ENCODE measurements around the gene GXYLT2. TPM values are rescaled to one million over a fixed set of nuclear protein-coding genes. Genes with fewer than 3 reads are reported as not detected.
A peak's percentile ranks its signal among the peaks of the same experiment; 100 is the strongest.
"Not testable (repeated sequence)": the region's sequence is repeated elsewhere in the genome, so short reads cannot be mapped to it uniquely, and the experiment has no call there.

Gene GXYLT2
- total RNA-seq, 1 experiment from 2014 or later: 4.8 TPM

DNA sequence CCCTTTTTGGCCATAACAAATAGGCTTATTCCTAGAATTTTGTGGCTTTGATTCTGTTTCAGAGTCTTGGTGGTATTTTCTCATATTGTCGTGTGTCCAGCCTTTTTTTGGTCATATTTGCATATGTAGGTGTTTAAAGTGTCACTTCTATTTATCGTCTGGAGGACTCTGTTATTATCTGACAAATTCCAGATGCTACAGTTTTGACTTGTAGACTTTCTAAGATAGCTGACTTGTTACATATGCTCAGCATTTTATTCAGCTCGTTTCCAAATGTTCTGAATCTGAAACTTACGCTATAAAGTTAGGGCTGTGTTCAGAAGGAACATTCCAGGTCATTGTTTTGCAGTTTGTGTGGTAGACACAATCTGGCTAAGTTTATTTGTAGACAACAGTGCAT lies 110.6 kb downstream of the GXYLT2 start:
- peaks cover 72% of the 10 kb centered on the region for H3K36me3 Mint-ChIP-seq (ENCODE audit: insufficient read depth, unreplicated experiment)

DNA sequence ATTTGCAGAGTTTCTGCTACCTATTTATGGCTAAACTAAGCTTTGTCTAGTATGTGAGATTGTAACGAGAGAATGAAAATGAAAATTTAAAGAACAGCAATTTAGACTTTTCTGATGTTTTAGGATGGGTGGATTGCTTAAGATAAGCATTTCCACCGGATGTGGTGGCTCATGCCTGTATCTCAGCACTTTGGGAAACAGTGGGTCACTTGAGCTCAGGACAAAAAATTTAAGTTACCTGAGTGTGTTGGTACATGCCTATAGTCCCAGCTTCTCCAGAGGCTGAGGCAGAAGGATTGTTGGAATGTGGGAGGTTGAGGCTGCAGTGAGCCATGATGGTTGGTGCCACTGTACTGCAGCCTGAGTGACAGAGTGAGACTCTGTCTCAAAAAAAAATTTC lies 112.1 kb downstream of the GXYLT2 start:
- peaks cover 29% of the 10 kb centered on the region for H3K4me1 ChIP-seq
- POLR2A ChIA-PET: interaction anchor here (0.7 kb wide), 1 partner anchor 22 kb away, joined by 3 read pairs; no protein-coding TSS in a partner anchor
- Mint-ChIP-seq H3K4me3 (ENCODE audit: unreplicated experiment) (peak overlapping the region; percentile 30), H3K4me1 (ENCODE audit: low read depth, unreplicated experiment) (peaks cover 20% of the 10 kb centered on the region), H3K27ac (ENCODE audit: unreplicated experiment) (no peak overlapping the region), H3K36me3 (ENCODE audit: insufficient read depth, unreplicated experiment) (peaks cover 87% of the 10 kb centered on the region), H3K9me3 (ENCODE audit: unreplicated experiment) (no peaks in the 10 kb centered on the region), H3K27me3 (ENCODE audit: insufficient read depth, unreplicated experiment) (no peaks in the 10 kb centered on the region)
- TF ChIP-seq, protein P1, sequence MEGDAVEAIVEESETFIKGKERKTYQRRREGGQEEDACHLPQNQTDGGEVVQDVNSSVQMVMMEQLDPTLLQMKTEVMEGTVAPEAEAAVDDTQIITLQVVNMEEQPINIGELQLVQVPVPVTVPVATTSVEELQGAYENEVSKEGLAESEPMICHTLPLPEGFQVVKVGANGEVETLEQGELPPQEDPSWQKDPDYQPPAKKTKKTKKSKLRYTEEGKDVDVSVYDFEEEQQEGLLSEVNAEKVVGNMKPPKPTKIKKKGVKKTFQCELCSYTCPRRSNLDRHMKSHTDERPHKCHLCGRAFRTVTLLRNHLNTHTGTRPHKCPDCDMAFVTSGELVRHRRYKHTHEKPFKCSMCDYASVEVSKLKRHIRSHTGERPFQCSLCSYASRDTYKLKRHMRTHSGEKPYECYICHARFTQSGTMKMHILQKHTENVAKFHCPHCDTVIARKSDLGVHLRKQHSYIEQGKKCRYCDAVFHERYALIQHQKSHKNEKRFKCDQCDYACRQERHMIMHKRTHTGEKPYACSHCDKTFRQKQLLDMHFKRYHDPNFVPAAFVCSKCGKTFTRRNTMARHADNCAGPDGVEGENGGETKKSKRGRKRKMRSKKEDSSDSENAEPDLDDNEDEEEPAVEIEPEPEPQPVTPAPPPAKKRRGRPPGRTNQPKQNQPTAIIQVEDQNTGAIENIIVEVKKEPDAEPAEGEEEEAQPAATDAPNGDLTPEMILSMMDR (IDR thresholded peaks at IDR 0.05; ENCODE audit: insufficient read depth in 1 of 2, low read depth in 1 of 2, low read length in 1 of 2, severe bottlenecking in 1 of 2, unreplicated experiment in 1 of 2): no peak
- intact Hi-C loops (cut with micrococcal nuclease; ENCODE audit: unreplicated experiment): no loop called here
- no peak for DNase-seq
- no peak overlapping the region for H3K4me3 ChIP-seq (ENCODE audit: low read depth, low read length)
- H3K36me3 ChIP-seq (ENCODE audit: control insufficient read depth, insufficient read depth, low read length): no peaks in the 10 kb centered on the region
- no peaks in the 10 kb centered on the region for H3K27me3 ChIP-seq (replicated peaks; ENCODE audit: control insufficient read depth, insufficient read depth, low read length)
- no TSS peak for BruUV-seq (replicated peaks)
- CTCF ChIA-PET: no interaction called here
- H3K9me3 ChIP-seq: no peaks in the 10 kb centered on the region

More for the DNA sequence above, 110.6 kb downstream of the GXYLT2 start:
- DNase-seq: no peak
- Mint-ChIP-seq H3K4me3 (ENCODE audit: unreplicated experiment) (peak overlapping the region; percentile 98), H3K27me3 (ENCODE audit: insufficient read depth, unreplicated experiment) (no peaks in the 10 kb centered on the region), H3K27ac (ENCODE audit: unreplicated experiment) (no peak overlapping the region), H3K4me1 (ENCODE audit: low read depth, unreplicated experiment) (peaks cover 25% of the 10 kb centered on the region), H3K9me3 (ENCODE audit: unreplicated experiment) (no peaks in the 10 kb centered on the region)
- POLR2A ChIA-PET: interaction anchor here (1.2 kb wide), 1 partner anchor 26 kb away, joined by 5 read pairs; no protein-coding TSS in a partner anchor
- Histone ChIP-seq H3K4me3 (ENCODE audit: low read depth, low read length) (peak overlapping the region; percentile 91), H3K9me3 (no peaks in the 10 kb centered on the region), H3K36me3 (ENCODE audit: control insufficient read depth, insufficient read depth, low read length) (no peaks in the 10 kb centered on the region), H3K4me1 (peaks cover 29% of the 10 kb centered on the region), H3K27me3 (replicated peaks; ENCODE audit: control insufficient read depth, insufficient read depth, low read length) (no peaks in the 10 kb centered on the region)
- intact Hi-C loops (cut with micrococcal nuclease; ENCODE audit: unreplicated experiment): no loop called here
- BruUV-seq (replicated peaks): no TSS peak
- CTCF ChIA-PET: interaction anchor here (2.3 kb wide), 1 partner anchor 60 kb away, joined by 8 read pairs; no protein-coding TSS in a partner anchor
- TF ChIP-seq, protein P1 (IDR thresholded peaks at IDR 0.05; ENCODE audit: insufficient read depth in 1 of 2, low read depth in 1 of 2, low read length in 1 of 2, severe bottlenecking in 1 of 2, unreplicated experiment in 1 of 2): no peak

DNA sequence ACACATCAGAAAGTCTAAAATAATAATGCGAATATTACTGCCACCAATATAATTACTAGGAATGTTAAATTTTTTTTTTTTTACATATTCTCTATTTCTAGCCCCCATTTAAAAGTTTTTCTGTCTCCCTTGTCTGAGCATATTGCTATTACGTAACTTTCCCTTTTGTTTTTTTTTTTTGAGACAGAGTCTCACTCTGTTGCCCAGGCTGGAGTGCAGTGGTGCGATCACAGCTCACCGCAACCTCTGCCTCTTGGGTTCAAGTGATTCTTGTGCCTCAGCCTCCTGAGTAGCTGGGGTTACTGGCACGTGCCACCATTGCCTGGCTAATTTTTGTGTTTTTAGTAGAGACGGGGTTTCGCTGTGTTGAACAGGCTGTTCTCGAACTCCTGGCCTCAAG lies 115.2 kb downstream of the GXYLT2 start:
- CTCF ChIA-PET; H3K4me3 Mint-ChIP-seq (ENCODE audit: unreplicated experiment); H3K27me3 Mint-ChIP-seq (ENCODE audit: insufficient read depth, unreplicated experiment); H3K36me3 ChIP-seq (ENCODE audit: control insufficient read depth, insufficient read depth, low read length); H3K9me3 Mint-ChIP-seq (ENCODE audit: unreplicated experiment); BruUV-seq (replicated peaks); intact Hi-C loops (cut with micrococcal nuclease; ENCODE audit: unreplicated experiment); DNase-seq; H3K4me3 ChIP-seq (ENCODE audit: low read depth, low read length); H3K27me3 ChIP-seq (replicated peaks; ENCODE audit: control insufficient read depth, insufficient read depth, low read length); POLR2A ChIA-PET; H3K9me3 ChIP-seq; H3K27ac Mint-ChIP-seq (ENCODE audit: unreplicated experiment): not testable (repeated sequence)
- Mint-ChIP-seq H3K36me3 (ENCODE audit: insufficient read depth, unreplicated experiment) (peaks cover 97% of the 10 kb centered on the region), H3K4me1 (ENCODE audit: low read depth, unreplicated experiment) (peaks cover 20% of the 10 kb centered on the region)
- H3K4me1 ChIP-seq: peaks cover 16% of the 10 kb centered on the region; the same call in 1 of the 2 replicates

Data from Caco-2 (cell line).